GM21529 (cell line): ENCODE measurements around the gene CEMP1.

Experiments
- ATAC-seq: cut with Tn5 transposase; IDR thresholded peaks from one replicate; pipeline ENCODE4 v1.9.1; 2021; ENCODE audit not compliant: unreplicated experiment

CEMP1 gene

GRCh38 chr16:2505695-2506094 lies 25.5 kb downstream of the CEMP1 start:
- ATAC-seq, result no peak

GRCh38 chr16:2501946-2502895 lies 29.0 kb downstream of the CEMP1 start:
- no peak for ATAC-seq

- ATAC-seq, result peak; percentile 56
Observed at GRCh38 chr16:2500918-2501750, 30.1 kb downstream of the CEMP1 start.

GRCh38 chr16:2500430-2500917 lies 30.7 kb downstream of the CEMP1 start:
- no peak for ATAC-seq

- no peak for ATAC-seq
Observed at GRCh38 chr16:2499890-2500429, 31.2 kb downstream of the CEMP1 start.

- ATAC-seq, result no peak
Observed at GRCh38 chr16:2499454-2499853, 31.8 kb downstream of the CEMP1 start.

GRCh38 chr16:2498531-2499253 lies 32.5 kb downstream of the CEMP1 start:
- ATAC-seq, result no peak

- ATAC-seq, result no peak
Observed at GRCh38 chr16:2497695-2498484, 33.3 kb downstream of the CEMP1 start.

GRCh38 chr16:2497116-2497630 lies 34.0 kb downstream of the CEMP1 start:
- ATAC-seq, result no peak

GRCh38 chr16:2496223-2497115 lies 34.7 kb downstream of the CEMP1 start:
- no peak for ATAC-seq

GRCh38 chr16:2495041-2495440 lies 36.2 kb downstream of the CEMP1 start:
- ATAC-seq, result no peak

- ATAC-seq, result no peak
Observed at GRCh38 chr16:2494616-2495015, 36.6 kb downstream of the CEMP1 start.

GRCh38 chr16:2493605-2494004 lies 37.6 kb downstream of the CEMP1 start:
- no peak for ATAC-seq

- ATAC-seq, result no peak
Observed at GRCh38 chr16:2492292-2492691, 38.9 kb downstream of the CEMP1 start.

GRCh38 chr16:2490190-2491105 lies 40.8 kb downstream of the CEMP1 start:
- no peak for ATAC-seq

GRCh38 chr16:2489581-2489980 lies 41.6 kb downstream of the CEMP1 start:
- ATAC-seq, result no peak

- ATAC-seq, result no peak
Observed at GRCh38 chr16:2487903-2488531, 43.2 kb downstream of the CEMP1 start.
